Vagina (tissue), 2 donors: Measurements from ENCODE around the gene GPAT2.

ENCODE experiments used
- POLR2A ChIP-seq, 2 donors: fragments of 450-650 bp; IDR thresholded peaks; one replicate each; pipeline ENCODE4 v1.6.1; 2017; ENCODE audit warnings: antibody characterized with exemption in 2 of 2, mild to moderate bottlenecking in 2 of 2, moderate library complexity in 2 of 2
- POLR2AphosphoS5 ChIP-seq, 2 donors: sonication (generic); formaldehyde crosslinking; IDR thresholded peaks; one replicate each; pipeline ENCODE4 v1.9.0; 2017; ENCODE audit warnings: antibody characterized with exemption in 2 of 2, mild to moderate bottlenecking in 2 of 2, low read depth in 1 of 2; ENCODE audit not compliant: insufficient read depth in 1 of 2
- TF ChIP-seq, protein P1 (sequence below), 3 experiments: fragments of 450-650 bp in 2 of 3; fragments of 200-600 bp in 1 of 3; sonication (generic) in 1 of 3; IDR thresholded peaks; one replicate each; pipeline ENCODE4 v1.5.1; 2017 to 2019; ENCODE audit warnings: antibody characterized with exemption in 3 of 3, mild to moderate bottlenecking in 2 of 3, moderate library complexity in 2 of 3

DNA sequence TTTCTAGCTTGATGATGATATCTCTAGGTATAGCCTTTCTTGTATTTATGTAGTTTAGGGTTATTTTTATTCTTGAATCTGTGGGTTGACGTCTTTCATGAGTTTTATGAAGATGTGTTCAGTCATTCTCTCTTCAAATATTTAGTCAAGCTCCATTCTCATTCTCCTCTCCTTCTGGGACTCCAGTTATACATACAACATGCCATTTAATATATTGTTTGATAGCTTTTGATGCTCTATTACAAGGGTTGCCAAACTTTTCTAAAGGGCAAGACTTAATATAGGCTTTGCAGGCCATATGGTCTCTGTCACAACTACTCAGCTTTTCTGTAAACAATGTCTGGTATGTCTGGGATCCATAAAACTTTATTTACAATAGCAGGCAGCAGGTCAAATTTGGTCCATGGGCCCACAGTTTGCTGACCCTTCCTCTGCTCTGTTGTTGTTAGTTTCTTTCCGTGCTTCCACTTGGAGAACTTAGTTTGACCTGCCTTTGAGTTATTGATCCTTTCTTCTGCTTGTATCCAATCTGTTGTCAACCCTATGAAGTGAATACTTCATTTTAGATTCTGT is 40.6 kb upstream of the GPAT2 start:
- TF ChIP-seq, protein P1, sequence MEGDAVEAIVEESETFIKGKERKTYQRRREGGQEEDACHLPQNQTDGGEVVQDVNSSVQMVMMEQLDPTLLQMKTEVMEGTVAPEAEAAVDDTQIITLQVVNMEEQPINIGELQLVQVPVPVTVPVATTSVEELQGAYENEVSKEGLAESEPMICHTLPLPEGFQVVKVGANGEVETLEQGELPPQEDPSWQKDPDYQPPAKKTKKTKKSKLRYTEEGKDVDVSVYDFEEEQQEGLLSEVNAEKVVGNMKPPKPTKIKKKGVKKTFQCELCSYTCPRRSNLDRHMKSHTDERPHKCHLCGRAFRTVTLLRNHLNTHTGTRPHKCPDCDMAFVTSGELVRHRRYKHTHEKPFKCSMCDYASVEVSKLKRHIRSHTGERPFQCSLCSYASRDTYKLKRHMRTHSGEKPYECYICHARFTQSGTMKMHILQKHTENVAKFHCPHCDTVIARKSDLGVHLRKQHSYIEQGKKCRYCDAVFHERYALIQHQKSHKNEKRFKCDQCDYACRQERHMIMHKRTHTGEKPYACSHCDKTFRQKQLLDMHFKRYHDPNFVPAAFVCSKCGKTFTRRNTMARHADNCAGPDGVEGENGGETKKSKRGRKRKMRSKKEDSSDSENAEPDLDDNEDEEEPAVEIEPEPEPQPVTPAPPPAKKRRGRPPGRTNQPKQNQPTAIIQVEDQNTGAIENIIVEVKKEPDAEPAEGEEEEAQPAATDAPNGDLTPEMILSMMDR (IDR thresholded peaks at IDR 0.05): no peak
- TF ChIP-seq POLR2A (IDR thresholded peaks at IDR 0.05) (no peak), POLR2AphosphoS5 (IDR thresholded peaks at IDR 0.05; ENCODE audit: insufficient read depth in 1 of 2, low read depth in 1 of 2) (no peak)
